Upper lobe of left lung (tissue), 6 donors: ENCODE results near the gene COG5. TPM values are rescaled to one million over a fixed set of nuclear protein-coding genes. Genes with fewer than 3 reads are reported as not detected.

Source experiments
- ATAC-seq, 2 donors: fragments of 200-7000 bp; cut with Tn5 transposase; one replicate each; pipeline ENCODE4 v1.9.1; 2022; ENCODE audit warnings: mild to moderate bottlenecking in 2 of 2, moderate library complexity in 2 of 2; ENCODE audit not compliant: low FRiP score in 2 of 2
- DNase-seq, 2 donors: peaks; one replicate each; pipeline ENCODE4 v3.0.0-alpha.2; 2019 to 2020
- H3K27ac ChIP-seq, 4 donors: fragments of 200-600 bp; sonication (generic); one replicate each; pipeline ENCODE4 v1.5.1; 2016 to 2019
- H3K27me3 ChIP-seq, 4 donors: fragments of 200-600 bp; sonication (generic); one replicate each; pipeline ENCODE4 v1.5.1; 2017 to 2019
- H3K36me3 ChIP-seq, 4 donors: fragments of 200-600 bp; sonication (generic); one replicate each; pipeline ENCODE4 v1.5.1; 2016 to 2019
- H3K4me1 ChIP-seq, 4 donors: fragments of 200-600 bp; sonication (generic); one replicate each; pipeline ENCODE4 v1.5.1; 2018 to 2019
- H3K4me3 ChIP-seq, 4 donors: fragments of 200-600 bp; sonication (generic); one replicate each; pipeline ENCODE4 v1.5.1; 2017 to 2019; ENCODE audit warnings: mild to moderate bottlenecking in 2 of 4, moderate library complexity in 1 of 4
- H3K9me3 ChIP-seq, 4 donors: fragments of 200-600 bp; sonication (generic); one replicate each; pipeline ENCODE4 v1.5.1; 2018 to 2019
- CTCF ChIP-seq, 6 experiments: fragments of 450-650 bp in 4 of 6; fragments of 200-600 bp in 2 of 6; sonication (generic) in 2 of 6; IDR thresholded peaks; one replicate each; pipeline ENCODE4 v1.5.1; 2016 to 2019; ENCODE audit warnings: antibody characterized with exemption in 6 of 6
- EP300 ChIP-seq, 4 donors: sonication (generic); formaldehyde crosslinking; IDR thresholded peaks; one replicate each; pipeline ENCODE4 v1.5.1; 2017; ENCODE audit warnings: antibody characterized with exemption in 4 of 4, control low read depth in 2 of 4
- POLR2A ChIP-seq, 4 donors: fragments of 450-650 bp; IDR thresholded peaks; one replicate each; pipeline ENCODE4 v1.5.1; 2016 to 2017; ENCODE audit warnings: antibody characterized with exemption in 4 of 4, mild to moderate bottlenecking in 2 of 4
- POLR2AphosphoS5 ChIP-seq, 2 donors: sonication (generic); formaldehyde crosslinking; IDR thresholded peaks; one replicate each; pipeline ENCODE4 v1.5.1; 2017; ENCODE audit warnings: antibody characterized with exemption in 2 of 2
- WGBS, 2 donors: methylation state at CpG; one replicate each; pipeline ENCODE4 v1.1.5; 2017 to 2018; 5-methylcytosine and 5-hydroxymethylcytosine counted together
- total RNA-seq, 6 donors: library from RNA; depleted of rRNA in 4 of 6; stranded (reverse); fragments of >200 nt in 4 of 6; gene quantifications; one replicate each; pipeline versions ENCODE4 v1.1.0 to v1.2.1, GENCODE V29; 2016 to 2021
- donor health status: DM: no; HTN: no; CAD: no; lungs with moderate emphysema.
- donor health status: DM: no; HTN: yes; CAD: no; lungs with severe emphysema.

Gene COG5
- total RNA-seq, 6 donors from 2014 or later: 31.6 to 88.0 (median 50.5) TPM

- Histone ChIP-seq H3K4me1 (no peaks in the 10 kb centered on the region), H3K36me3 (no peaks in the 10 kb centered on the region), H3K27ac (no peak overlapping the region), H3K4me3 (no peak overlapping the region), H3K27me3 (no peaks in the 10 kb centered on the region), H3K9me3 (no peaks in the 10 kb centered on the region)
- 97 to 100% methylated on average over 1 of the region's 1 CpG for WGBS, 2 donors
- no peak for TF ChIP-seq POLR2AphosphoS5 (IDR thresholded peaks at IDR 0.05)
- no peak for TF ChIP-seq POLR2A (IDR thresholded peaks at IDR 0.05)
- TF ChIP-seq EP300 (IDR thresholded peaks at IDR 0.05): no peak
- no peak for TF ChIP-seq CTCF (IDR thresholded peaks at IDR 0.05)
- no peak for ATAC-seq
- no peak for DNase-seq
Observed at GRCh38 chr7:107450970-107451369, 112.8 kb downstream of the COG5 start.

GRCh38 chr7:107446988-107447387, 116.7 kb downstream of the COG5 start:
- WGBS, 2 donors: 92 to 97% methylated on average over 1 of the region's 1 CpG
- H3K4me1 ChIP-seq: no peaks in the 10 kb centered on the region
- no peak overlapping the region for H3K27ac ChIP-seq
- H3K36me3 ChIP-seq: no peaks in the 10 kb centered on the region
- H3K4me3 ChIP-seq: no peak overlapping the region
- ATAC-seq (no peak), DNase-seq (no peak)
- TF ChIP-seq EP300 (IDR thresholded peaks at IDR 0.05) (no peak), POLR2AphosphoS5 (IDR thresholded peaks at IDR 0.05) (no peak), CTCF (IDR thresholded peaks at IDR 0.05) (no peak), POLR2A (IDR thresholded peaks at IDR 0.05) (no peak)
- H3K27me3 ChIP-seq: no peaks in the 10 kb centered on the region
- H3K9me3 ChIP-seq: no peaks in the 10 kb centered on the region

- 100% methylated on average over 1 of the region's 1 CpG for WGBS, 2 donors
- Histone ChIP-seq H3K36me3 (no peaks in the 10 kb centered on the region), H3K4me3 (no peak overlapping the region), H3K4me1 (no peaks in the 10 kb centered on the region), H3K27ac (no peak overlapping the region), H3K27me3 (no peaks in the 10 kb centered on the region), H3K9me3 (no peaks in the 10 kb centered on the region)
- ATAC-seq (peak in 1 of 2 donors; percentile 31), DNase-seq (no peak)
- TF ChIP-seq CTCF (IDR thresholded peaks at IDR 0.05) (no peak), EP300 (IDR thresholded peaks at IDR 0.05) (no peak)
Observed at GRCh38 chr7:107446531-107446930, 117.2 kb downstream of the COG5 start.

- no peak overlapping the region for H3K27ac ChIP-seq
Observed at GRCh38 chr7:107442678-107443077, 121.0 kb downstream of the COG5 start.

More at GRCh38 chr7:107442678-107443077, 121.0 kb downstream of the COG5 start:
- DNase-seq (no peak), ATAC-seq (no peak)
- 97 to 98% methylated on average over 1 of the region's 1 CpG for WGBS, 2 donors
- Histone ChIP-seq H3K4me1 (no peaks in the 10 kb centered on the region), H3K9me3 (no peaks in the 10 kb centered on the region), H3K36me3 (no peaks in the 10 kb centered on the region), H3K4me3 (no peak overlapping the region), H3K27me3 (no peaks in the 10 kb centered on the region)
- no peak for TF ChIP-seq POLR2A (IDR thresholded peaks at IDR 0.05)
- TF ChIP-seq CTCF (IDR thresholded peaks at IDR 0.05): no peak
- TF ChIP-seq EP300 (IDR thresholded peaks at IDR 0.05): no peak
- no peak for TF ChIP-seq POLR2AphosphoS5 (IDR thresholded peaks at IDR 0.05)
